ENCODE data around the gene NRN1L. TPM values are rescaled to one million over a fixed set of nuclear protein-coding genes. Genes with fewer than 3 reads are reported as not detected.

NRN1L gene
- total RNA-seq, 1 experiment from 2014 or later: not detected

DNA sequence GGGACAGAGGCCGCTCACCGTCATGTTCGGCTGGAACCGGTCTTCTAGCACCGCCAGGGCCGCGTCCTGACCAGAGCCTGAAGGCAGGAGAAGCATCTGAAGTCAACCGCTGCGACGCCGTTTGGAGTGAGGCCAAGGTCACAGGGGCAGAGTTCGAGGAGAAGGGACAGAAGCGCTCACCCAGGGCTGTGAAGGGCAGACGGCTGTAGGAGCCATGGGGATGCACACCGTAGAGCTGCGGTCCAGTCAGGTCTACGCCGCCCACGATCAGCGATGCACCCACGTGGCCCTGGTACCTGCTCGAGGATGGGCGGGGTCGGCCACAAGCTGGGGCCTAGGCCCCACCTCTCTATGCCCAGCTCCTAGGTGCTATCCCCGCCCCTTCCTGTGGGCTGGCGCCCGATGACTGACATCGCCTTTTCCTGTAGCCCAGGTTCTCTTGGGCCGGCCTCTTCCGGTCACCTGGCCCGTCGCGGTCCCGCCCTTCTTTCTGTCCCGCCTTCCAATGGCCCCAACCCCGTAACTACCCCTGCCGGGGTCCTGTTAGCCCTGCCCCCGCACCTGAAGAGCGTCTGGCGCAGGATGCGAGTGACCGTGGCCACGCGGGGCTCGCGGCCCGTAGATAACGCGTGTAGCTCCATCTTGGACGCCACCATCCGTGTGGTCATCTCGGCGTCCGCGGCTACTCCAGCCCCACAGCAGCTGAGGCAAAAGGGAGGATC, 50.9 kb downstream of the NRN1L start:
- peak; percentile 95 for DNase-seq (ENCODE audit: low spot score)

Other genes starting within 250 kb of the NRN1L start
- gene CARMIL2, start 239.7 kb upstream of the NRN1L start, total RNA-seq (2014; rRNA removed; shearing (Covaris generic)): 0.17 and 0.18 TPM in 2 replicates
- gene ACD, start 224.6 kb upstream of the NRN1L start, total RNA-seq (2014; rRNA removed; shearing (Covaris generic)): 29.1 and 45.6 TPM in 2 replicates
- not detected in 2 replicates for gene PARD6A, start 223.9 kb upstream of the NRN1L start, total RNA-seq (2014; rRNA removed; shearing (Covaris generic))
- 5.6 and 6.6 TPM in 2 replicates for gene ENKD1, start 218.1 kb upstream of the NRN1L start, total RNA-seq (2014; rRNA removed; shearing (Covaris generic))
- gene C16orf86, start 218.1 kb upstream of the NRN1L start, total RNA-seq (2014; rRNA removed; shearing (Covaris generic)): not detected in 2 replicates
- 10.7 and 11.5 TPM in 2 replicates for gene GFOD2, start 165.6 kb upstream of the NRN1L start, total RNA-seq (2014; rRNA removed; shearing (Covaris generic))
- gene RANBP10, start 78.3 kb upstream of the NRN1L start, total RNA-seq (2014; rRNA removed; shearing (Covaris generic)): 1.7 and 3.2 TPM in 2 replicates
- 0.48 TPM in 1 of 2 replicates, not detected in the other for gene TSNAXIP1, start 78.0 kb upstream of the NRN1L start, total RNA-seq (2014; rRNA removed; shearing (Covaris generic))
- 39.5 and 43.7 TPM in 2 replicates for gene THAP11, start 42.6 kb upstream of the NRN1L start, total RNA-seq (2014; rRNA removed; shearing (Covaris generic))
- 95.0 and 256 TPM in 2 replicates for gene NUTF2, start 38.0 kb upstream of the NRN1L start, total RNA-seq (2014; rRNA removed; shearing (Covaris generic))
- 12.0 and 20.8 TPM in 2 replicates for gene CENPT, start 37.2 kb upstream of the NRN1L start, total RNA-seq (2014; rRNA removed; shearing (Covaris generic))
- 28.3 and 35.3 TPM in 2 replicates for gene EDC4, start 11.8 kb upstream of the NRN1L start, total RNA-seq (2014; rRNA removed; shearing (Covaris generic))
- 7.7 and 8.1 TPM in 2 replicates for gene PSKH1, start 8.4 kb downstream of the NRN1L start, total RNA-seq (2014; rRNA removed; shearing (Covaris generic))
- gene CTRL, start 47.0 kb downstream of the NRN1L start, total RNA-seq (2014; rRNA removed; shearing (Covaris generic)): 0.25 TPM in 1 of 2 replicates, not detected in the other
- gene PSMB10, start 52.0 kb downstream of the NRN1L start, total RNA-seq (2014; rRNA removed; shearing (Covaris generic)): 48.7 and 65.7 TPM in 2 replicates
- 1.1 TPM in 1 of 2 replicates, not detected in the other for gene LCAT, start 59.2 kb downstream of the NRN1L start, total RNA-seq (2014; rRNA removed; shearing (Covaris generic))
- gene SLC12A4, start 83.8 kb downstream of the NRN1L start, total RNA-seq (2014; rRNA removed; shearing (Covaris generic)): 9.3 and 13.9 TPM in 2 replicates
- not detected in 2 replicates for gene DPEP3, start 95.6 kb downstream of the NRN1L start, total RNA-seq (2014; rRNA removed; shearing (Covaris generic))
- not detected in 2 replicates for gene DPEP2, start 114.6 kb downstream of the NRN1L start, total RNA-seq (2014; rRNA removed; shearing (Covaris generic))
- not detected in 2 replicates for gene DPEP2NB, start 131.0 kb downstream of the NRN1L start, total RNA-seq (2014; rRNA removed; shearing (Covaris generic))
- 15.1 and 19.6 TPM in 2 replicates for gene DDX28, start 138.3 kb downstream of the NRN1L start, total RNA-seq (2014; rRNA removed; shearing (Covaris generic))
- 23.6 and 25.3 TPM in 2 replicates for gene DUS2, start 138.4 kb downstream of the NRN1L start, total RNA-seq (2014; rRNA removed; shearing (Covaris generic))
- 22.3 and 24.9 TPM in 2 replicates for gene NFATC3, start 200.5 kb downstream of the NRN1L start, total RNA-seq (2014; rRNA removed; shearing (Covaris generic))

Data from H4 (cell line).